Heart right ventricle (tissue), 16 donors: ENCODE measurements around the gene TBC1D4. TPM values are rescaled to one million over a fixed set of nuclear protein-coding genes. Genes with fewer than 3 reads are reported as not detected.

Source experiments
- ATAC-seq, 8 donors: fragments of 200-7000 bp; cut with Tn5 transposase; one replicate each; pipeline ENCODE4 v1.9.1; 2020; ENCODE audit warnings: mild to moderate bottlenecking in 8 of 8, moderate library complexity in 8 of 8, moderate number of reproducible peaks in 1 of 8
- DNase-seq, 2 donors: peaks; one replicate each; pipeline ENCODE4 v3.0.0-alpha.2; 2020
- H3K27ac ChIP-seq, 10 donors: fragments of 200-600 bp; sonication (generic) in 2 of 10; one replicate each; pipeline versions ENCODE4 v1.5.0 to v1.8.0; 2020 to 2022; ENCODE audit warnings: mild to moderate bottlenecking in 3 of 10
- H3K27me3 ChIP-seq, 7 donors: fragments of 200-600 bp; one replicate each; pipeline ENCODE4 v1.8.0; 2021 to 2022; ENCODE audit warnings: mild to moderate bottlenecking in 2 of 7
- H3K36me3 ChIP-seq, 9 donors: fragments of 200-600 bp; sonication (generic) in 1 of 9; one replicate each; pipeline versions ENCODE4 v1.5.0 to v1.8.0; 2020 to 2022; ENCODE audit warnings: mild to moderate bottlenecking in 2 of 9
- H3K4me1 ChIP-seq, 9 donors: fragments of 200-600 bp; sonication (generic) in 1 of 9; one replicate each; pipeline versions ENCODE4 v1.5.0 to v1.8.0; 2020 to 2022; ENCODE audit warnings: mild to moderate bottlenecking in 4 of 9
- H3K4me3 ChIP-seq, 10 donors: fragments of 200-600 bp; sonication (generic) in 2 of 10; one replicate each; pipeline versions ENCODE4 v1.5.0 to v1.8.0; 2020 to 2022; ENCODE audit warnings: mild to moderate bottlenecking in 7 of 10, moderate library complexity in 2 of 10
- H3K9me3 ChIP-seq, 11 donors: fragments of 200-600 bp in 10 of 11; sonication (generic) in 2 of 11; one replicate each; pipeline versions ENCODE4 v1.5.0 to v1.8.0; 2013 to 2022; ENCODE audit warnings: mild to moderate bottlenecking in 2 of 11, control low read depth in 1 of 11, moderate library complexity in 1 of 11
- WGBS, 2 donors: extraction: QIAGEN DNeasy Blood & Tissue Kit; methylation state at CpG; one replicate each; pipeline ENCODE4 v1.1.7; 2013; ENCODE audit warnings: inconsistent platforms in 1 of 2; 5-methylcytosine and 5-hydroxymethylcytosine counted together
- intact Hi-C, 10 donors: fragments of 100-400 bp; cut with DNase I; formaldehyde crosslinking; loops; one replicate each; pipeline versions ENCODE4 v1.11.1 to v1.14.2; 2022
- polyA plus RNA-seq, 2 donors: library from polyadenylated mRNA; stranded (reverse); fragments of 200-250 nt; gene quantifications; one replicate each; pipeline ENCODE4 v1.2.3, GENCODE V29; 2013
- total RNA-seq, 10 donors: library from RNA; stranded (reverse); fragmentation: NEBNext Ultra II Directional in 3 of 10; extraction: Animal tissue kit (Norgen Biotek cat#: 25700) in 3 of 10; gene quantifications; one replicate each; pipeline versions ENCODE4 v1.2.1 to v1.2.4, GENCODE V29; 2021 to 2023
- TF ChIP-seq, protein P1 (sequence below), 9 donors: fragments of 200-600 bp; sonication (generic) in 2 of 9; IDR thresholded peaks; one replicate each; pipeline versions ENCODE4 v1.5.0 to v1.8.0; 2021 to 2022; ENCODE audit warnings: antibody characterized with exemption in 9 of 9, mild to moderate bottlenecking in 5 of 9, moderate library complexity in 1 of 9
- donor health status: Arrhythmogenic right ventricular cardiomyopathy.
- donor health status: ischemic (EF 13 %, LVEDD 7.1; RV severe dilation, severe dysfunction).
- donor health status: healthy with polysubstance abuse.
- donor health status: DM: no; HTN: yes; CAD: no.
- donor health status: DM: no; HTN: no; CAD: no.
- donor health status: ischemic (EF 25% LVEDD 6.9; RV normal size, moderate dysfunction).
- donor health status: ischemic (EF 25% LVEDD 5.7; RV mildly dilated, moderate dysfunction).
- donor health status: healthy.
- donor health status: DM: yes; HTN: yes; CAD: no.
- donor health status: Ischemic cardiomyopathy.
- donor health status: ischemic (EF 35%, LVEDD 5.7; RV mildly dilated, moderate dysfunction).
- donor health status: nonischemic (EF 11% LVEDD 7.7; RV severe dilation, severe dysfunction).
- donor health status: DM: yes; HTN: yes; CAD: no.
- donor health status: PGD.
- donor health status: ischemic (EF 29% LVEDD 5.4; RV normal size, mild dysfunction).
- donor health status: nonischemic (EF 23%, LVEDD 6.1; RV moderate dilation, normal function).

The TBC1D4 gene
- total and polyA plus RNA-seq, 12 donors, result 10.1 to 124 (median 93.5) TPM

DNA sequence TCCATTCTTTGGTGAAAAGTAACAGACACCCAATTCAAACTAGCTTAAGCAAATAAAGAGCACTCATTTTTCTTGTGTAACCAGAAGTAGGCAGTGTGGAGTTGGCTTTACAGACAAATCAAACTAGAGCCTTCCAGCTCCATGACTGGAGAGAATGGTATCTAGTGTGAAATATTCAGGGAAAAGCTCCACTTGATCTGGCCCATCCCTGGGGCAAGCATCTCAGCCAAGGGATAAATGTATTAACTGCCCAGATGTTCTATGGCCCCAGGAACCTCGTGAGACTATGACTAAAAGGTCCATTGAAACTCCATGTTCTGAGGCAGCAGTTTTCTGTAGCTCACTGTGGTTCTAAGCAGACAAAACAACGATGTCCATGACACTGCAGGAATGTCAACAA, 49.9 kb downstream of the TBC1D4 start:
- Histone ChIP-seq H3K4me3 (no peak overlapping the region), H3K27ac (peak overlapping the region in 7 of 10 donors; percentile 19 to 54 (median 35)), H3K4me1 (peaks cover 0 to 65% (median 22%) of the 10 kb centered on the region in 9 donors), H3K27me3 (no peaks in the 10 kb centered on the region), H3K9me3 (peaks cover 0 to 6% (median 0%) of the 10 kb centered on the region in 11 donors), H3K36me3 (no peaks in the 10 kb centered on the region)
- intact Hi-C loops, result loop anchor here in 1 of 10 donors (2.0 kb wide), 1 partner anchor 41 kb away; no protein-coding TSS in a partner anchor
- TF ChIP-seq, protein P1, sequence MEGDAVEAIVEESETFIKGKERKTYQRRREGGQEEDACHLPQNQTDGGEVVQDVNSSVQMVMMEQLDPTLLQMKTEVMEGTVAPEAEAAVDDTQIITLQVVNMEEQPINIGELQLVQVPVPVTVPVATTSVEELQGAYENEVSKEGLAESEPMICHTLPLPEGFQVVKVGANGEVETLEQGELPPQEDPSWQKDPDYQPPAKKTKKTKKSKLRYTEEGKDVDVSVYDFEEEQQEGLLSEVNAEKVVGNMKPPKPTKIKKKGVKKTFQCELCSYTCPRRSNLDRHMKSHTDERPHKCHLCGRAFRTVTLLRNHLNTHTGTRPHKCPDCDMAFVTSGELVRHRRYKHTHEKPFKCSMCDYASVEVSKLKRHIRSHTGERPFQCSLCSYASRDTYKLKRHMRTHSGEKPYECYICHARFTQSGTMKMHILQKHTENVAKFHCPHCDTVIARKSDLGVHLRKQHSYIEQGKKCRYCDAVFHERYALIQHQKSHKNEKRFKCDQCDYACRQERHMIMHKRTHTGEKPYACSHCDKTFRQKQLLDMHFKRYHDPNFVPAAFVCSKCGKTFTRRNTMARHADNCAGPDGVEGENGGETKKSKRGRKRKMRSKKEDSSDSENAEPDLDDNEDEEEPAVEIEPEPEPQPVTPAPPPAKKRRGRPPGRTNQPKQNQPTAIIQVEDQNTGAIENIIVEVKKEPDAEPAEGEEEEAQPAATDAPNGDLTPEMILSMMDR (IDR thresholded peaks at IDR 0.05), result peak in 2 of 9 donors; percentile 8 to 15
- WGBS, 2 donors, result 50 to 55% methylated on average over 2 of the region's 2 CpGs
- DNase-seq, result no peak
- ATAC-seq, result peak in 3 of 8 donors; percentile 11 to 59 (median 24)

DNA sequence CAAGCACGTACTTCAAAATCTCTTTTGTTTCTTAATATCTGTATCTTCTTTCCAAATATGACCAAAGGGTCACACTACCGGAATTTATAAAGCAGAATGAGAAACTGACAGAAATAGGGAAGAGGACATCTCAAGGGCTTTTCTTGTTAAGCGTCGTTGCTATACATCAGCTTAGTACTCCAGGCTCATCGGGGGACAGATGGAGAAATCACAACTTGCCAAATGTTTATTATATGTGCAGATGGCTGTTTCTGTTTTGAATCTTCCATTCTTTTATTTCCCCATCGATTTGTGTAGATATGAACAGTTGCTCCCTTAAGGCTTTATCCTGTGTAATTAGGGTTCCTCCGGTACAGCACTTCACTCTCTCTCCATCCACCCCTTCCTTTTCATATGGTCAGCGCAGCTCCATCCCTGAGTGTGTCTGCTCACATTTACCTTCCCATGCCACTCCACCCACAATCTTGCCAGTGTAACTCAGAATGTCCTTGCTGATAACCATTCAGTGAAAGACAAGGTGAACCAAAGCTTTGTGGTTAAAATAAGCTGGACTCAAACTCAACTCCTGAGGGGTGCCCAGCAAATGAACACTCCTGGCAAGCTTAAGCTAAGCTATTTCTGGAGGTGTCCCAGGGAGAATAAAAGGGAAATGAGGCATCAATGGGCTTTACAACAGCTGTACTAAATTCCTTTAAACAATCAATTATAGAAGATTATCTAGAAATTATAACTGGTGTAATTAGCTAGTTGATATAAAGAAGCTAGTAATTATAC, 51.3 kb downstream of the TBC1D4 start:
- peak overlapping the region in 2 of 10 donors; percentile 2 to 6 for H3K4me3 ChIP-seq
- intact Hi-C loops, result no loop called here
- H3K27me3 ChIP-seq, result no peaks in the 10 kb centered on the region
- H3K27ac ChIP-seq, result peak overlapping the region in 9 of 10 donors; percentile 10 to 77 (median 46)
- no peaks in the 10 kb centered on the region for H3K36me3 ChIP-seq
- DNase-seq, result no peak
- 42 to 49% methylated on average over 8 of the region's 8 CpGs for WGBS, 2 donors
- H3K4me1 ChIP-seq, result peaks cover 0 to 63% (median 19%) of the 10 kb centered on the region in 9 donors
- TF ChIP-seq, protein P1 (IDR thresholded peaks at IDR 0.05), result no peak
- peaks cover 0 to 6% (median 0%) of the 10 kb centered on the region in 11 donors for H3K9me3 ChIP-seq
- peak in 5 of 8 donors; percentile 29 to 60 (median 45) for ATAC-seq

DNA sequence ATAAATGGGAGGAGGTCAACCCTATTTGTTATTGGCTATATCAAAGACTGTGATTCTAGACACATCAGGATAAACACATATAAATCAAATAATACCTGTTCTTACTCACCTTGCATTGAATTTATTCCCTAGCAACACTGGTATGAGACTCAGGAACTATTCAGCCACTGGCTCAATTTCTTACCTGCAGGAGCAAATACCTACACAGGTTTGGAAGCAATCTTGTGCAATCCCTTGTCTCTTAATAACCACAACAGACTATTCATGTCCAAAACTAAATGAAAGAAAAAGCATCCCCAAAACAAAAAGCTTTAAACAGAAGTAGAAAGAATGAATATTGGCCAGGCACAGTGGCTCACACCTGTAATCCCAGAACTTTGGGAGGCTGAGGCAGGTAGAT, 55.5 kb downstream of the TBC1D4 start:
- peaks cover 0 to 63% (median 19%) of the 10 kb centered on the region in 9 donors for H3K4me1 ChIP-seq
- DNase-seq (no peak), ATAC-seq (no peak)
- no peaks in the 10 kb centered on the region for H3K36me3 ChIP-seq
- H3K9me3 ChIP-seq, result no peaks in the 10 kb centered on the region
- TF ChIP-seq, protein P1 (IDR thresholded peaks at IDR 0.05), result no peak
- intact Hi-C loops, result no loop called here
- no peak overlapping the region for H3K4me3 ChIP-seq
- H3K27ac ChIP-seq, result no peak overlapping the region
- no peaks in the 10 kb centered on the region for H3K27me3 ChIP-seq

GRCh38 chr13:75425216-75426009, 56.6 kb downstream of the TBC1D4 start:
- Histone ChIP-seq H3K27me3 (no peaks in the 10 kb centered on the region), H3K4me3 (no peak overlapping the region), H3K9me3 (no peaks in the 10 kb centered on the region), H3K4me1 (peaks cover 0 to 63% (median 21%) of the 10 kb centered on the region in 9 donors), H3K36me3 (no peaks in the 10 kb centered on the region), H3K27ac (no peak overlapping the region)
- no peak for DNase-seq
- TF ChIP-seq, protein P1 (IDR thresholded peaks at IDR 0.05), result no peak
- intact Hi-C loops, result no loop called here
- no peak for ATAC-seq
- WGBS, 2 donors, result 87 to 91% methylated on average over 3 of the region's 3 CpGs
